EH (cell line): ENCODE measurements around the gene NUP62.

Experiments used
- DNase-seq: peaks from one replicate; pipeline ENCODE4 v3.0.0-alpha.2; 2015; ENCODE audit warnings: low read depth

NUP62 gene

GRCh38 chr19:49866933-49867782, 62.1 kb downstream of the NUP62 start, which contains the start of gene PNKP:
Gene PNKP, minus strand, starts transcription at chr19:49867576. Its CDS starts 372 bp downstream, at chr19:49867204.
- peak; percentile 92 for DNase-seq

DNA sequence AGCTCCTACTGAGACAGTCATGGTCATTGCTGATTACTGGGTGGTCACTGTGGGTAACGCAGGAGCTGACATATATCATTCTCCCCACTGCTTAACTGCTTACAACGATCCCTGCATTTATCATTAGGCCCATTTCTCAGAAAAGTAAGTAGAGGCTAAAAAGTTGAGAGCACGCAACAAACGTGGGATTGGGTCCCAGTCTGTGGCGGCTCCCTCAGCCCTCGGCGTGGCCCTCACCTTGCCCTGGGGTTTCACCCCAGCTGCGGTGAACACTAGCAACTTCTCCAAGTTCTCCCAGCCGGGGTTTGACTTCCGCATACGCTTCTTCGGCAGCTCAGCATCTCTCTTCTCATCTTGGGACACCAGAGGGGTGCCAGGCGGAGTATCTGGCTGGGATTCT, 64.4 kb downstream of the NUP62 start:
- no peak for DNase-seq

DNA sequence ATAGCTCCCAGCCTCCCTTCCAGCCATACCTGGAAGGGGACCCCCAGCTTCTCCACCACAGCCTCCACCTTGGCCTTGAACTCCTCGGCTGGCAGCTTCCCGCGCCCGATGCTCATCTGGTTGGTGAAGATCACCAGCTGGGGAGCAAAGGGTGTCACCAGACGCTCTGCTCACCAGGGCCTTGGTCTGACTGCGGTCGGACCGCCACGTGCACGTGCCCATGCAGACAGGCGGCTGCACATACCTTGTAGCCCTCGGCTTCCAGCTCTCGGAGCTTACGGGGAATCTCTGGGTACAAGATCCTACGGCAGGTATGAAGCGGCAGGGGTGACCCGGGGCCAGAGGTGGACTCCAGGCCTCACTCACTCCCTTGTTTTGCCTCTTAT, 65.4 kb downstream of the NUP62 start:
- no peak for DNase-seq

DNA sequence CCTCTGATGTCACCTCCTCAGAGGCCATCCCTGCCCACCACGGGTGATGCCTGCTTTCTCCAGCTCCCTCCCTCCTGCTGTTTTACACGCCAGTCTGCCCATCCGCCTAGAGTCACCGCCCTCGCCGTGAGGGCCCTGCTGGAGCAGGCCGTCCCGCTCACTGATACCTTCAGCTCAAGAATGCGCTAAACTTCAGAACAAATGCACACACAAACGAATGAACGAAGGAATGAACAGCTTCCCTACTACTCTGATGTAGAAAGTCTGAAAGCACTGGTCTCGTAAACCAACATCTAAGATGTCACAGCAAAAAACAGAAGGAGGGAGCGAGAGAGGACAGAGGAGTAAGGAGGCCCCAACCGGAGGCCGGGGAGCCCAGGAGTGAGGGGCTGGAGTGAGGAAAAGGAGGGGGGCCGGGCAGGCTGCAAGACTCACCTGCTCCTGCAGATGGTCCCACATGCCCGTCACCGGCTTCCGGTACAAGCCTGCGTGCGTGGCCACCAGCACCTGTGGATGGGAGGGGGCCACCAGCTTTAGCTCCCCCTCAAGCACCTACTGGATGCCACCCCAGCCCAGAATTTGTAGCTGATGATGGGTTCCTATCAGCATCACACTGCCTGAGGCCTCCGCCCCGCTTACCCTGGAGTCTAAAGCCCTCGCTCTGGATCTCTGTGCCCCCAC, 65.9 kb downstream of the NUP62 start:
- DNase-seq: no peak

GRCh38 chr19:49862391-49863253, 66.7 kb downstream of the NUP62 start:
- DNase-seq: no peak

GRCh38 chr19:49861541-49862378, 67.5 kb downstream of the NUP62 start:
- no peak for DNase-seq

DNA sequence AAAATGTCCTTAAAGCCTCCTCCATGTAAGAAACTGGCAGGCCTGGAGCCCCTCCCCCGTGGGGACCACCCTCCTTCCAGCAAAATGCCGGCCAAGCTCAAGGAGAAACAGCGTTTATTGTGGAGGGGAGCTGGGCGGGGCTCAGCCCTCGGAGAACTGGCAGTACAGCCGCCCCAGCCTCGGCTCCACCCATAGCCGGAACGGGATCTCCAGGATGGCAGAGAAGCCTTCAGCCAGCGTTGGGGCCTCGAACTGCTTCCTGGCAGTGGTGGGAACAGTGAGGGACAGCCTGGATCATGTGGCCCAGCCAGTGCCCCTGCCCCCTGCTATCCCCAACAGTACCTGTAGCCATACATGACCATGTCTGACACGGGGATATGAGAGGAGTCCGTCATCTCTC, 68.2 kb downstream of the NUP62 start:
- no peak for DNase-seq

DNA sequence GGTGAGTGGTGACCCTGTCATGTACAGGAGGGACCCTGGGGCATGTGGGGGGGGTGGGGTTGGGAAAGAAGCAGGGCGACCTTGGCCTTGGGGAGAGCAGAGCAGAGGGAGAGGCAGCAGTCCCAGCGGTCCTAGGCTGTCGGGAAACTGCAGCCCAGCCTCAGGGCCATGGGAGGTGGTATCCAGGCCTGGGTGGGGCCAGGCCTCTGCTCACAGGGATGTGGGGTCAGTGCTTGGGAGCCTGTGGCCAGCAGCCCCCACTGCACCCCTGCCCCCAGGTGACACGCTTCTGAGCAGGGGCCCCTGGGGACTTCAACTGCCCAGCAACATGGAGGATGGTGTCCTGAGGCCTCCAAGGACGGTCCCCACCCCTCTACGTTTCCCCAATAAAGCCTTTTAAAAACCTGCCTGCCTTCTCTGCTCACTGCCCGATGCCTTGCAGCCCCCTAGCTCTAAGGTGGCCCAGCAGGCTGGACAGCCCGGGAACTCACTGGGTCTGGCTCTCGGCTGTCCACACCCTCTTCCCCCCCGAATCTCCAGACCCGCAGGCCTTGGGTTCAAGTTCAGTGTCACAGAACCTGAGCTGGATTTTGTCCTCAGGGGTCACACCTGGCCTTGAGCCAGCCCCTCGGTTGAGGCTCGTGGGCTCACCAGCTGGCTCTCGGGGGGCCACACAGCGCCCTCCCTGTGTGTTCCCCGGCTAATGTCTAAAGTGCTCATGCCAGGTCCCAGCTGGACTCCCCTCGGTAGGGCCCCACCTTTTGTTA, 68.8 kb downstream of the NUP62 start:
- DNase-seq: no peak

- DNase-seq: no peak
Measured at GRCh38 chr19:49859682-49860335, 69.5 kb downstream of the NUP62 start.

DNA sequence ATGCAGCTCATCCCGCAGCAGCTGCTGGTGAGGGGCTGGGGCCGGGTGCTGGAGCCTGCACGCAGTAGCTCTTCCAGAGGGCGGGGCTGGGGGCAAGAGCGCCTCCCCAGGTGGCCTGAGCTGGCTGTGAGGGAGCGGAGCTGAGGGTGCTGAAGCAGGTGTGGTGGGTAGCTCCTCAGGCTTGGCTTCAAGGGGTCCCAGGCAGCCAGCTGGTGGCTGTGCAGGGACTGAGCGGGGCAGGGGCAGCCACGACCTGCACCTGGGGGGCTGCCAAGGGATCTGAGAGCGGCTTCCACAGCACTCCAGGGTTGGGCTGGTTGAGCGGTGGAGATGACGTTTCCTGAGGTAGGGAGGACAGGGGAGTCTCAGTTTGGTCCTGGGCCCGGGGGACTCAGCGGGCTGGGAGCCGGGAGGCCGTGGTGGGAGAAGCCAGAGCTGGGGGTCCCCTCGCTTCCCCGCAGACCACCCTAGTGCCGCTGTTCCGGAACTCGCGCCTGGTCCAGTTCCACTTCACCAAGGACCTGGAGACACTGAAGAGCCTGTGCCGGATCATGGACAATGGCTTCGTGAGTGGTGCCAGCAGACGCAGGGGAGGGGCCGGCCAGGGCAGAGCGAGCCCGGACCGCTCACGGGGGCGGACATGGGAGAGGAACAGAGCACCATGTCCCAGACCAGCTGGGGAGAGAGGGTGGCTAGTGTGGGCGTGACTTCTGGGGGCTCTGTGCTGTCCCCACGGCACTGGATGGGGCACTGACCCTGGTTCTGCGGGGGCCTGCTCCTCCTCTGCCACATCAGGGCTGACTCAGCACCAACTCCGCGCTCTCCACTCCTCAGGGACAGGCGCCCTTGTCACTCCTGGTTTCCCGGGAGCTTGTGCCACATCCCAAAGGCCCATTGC, 71.0 kb downstream of the NUP62 start:
- peak; percentile 39 for DNase-seq

- no peak for DNase-seq
Measured at GRCh38 chr19:49857838-49858087, 71.5 kb downstream of the NUP62 start.

GRCh38 chr19:49857061-49857837, 72.1 kb downstream of the NUP62 start:
- no peak for DNase-seq
